GM12864 (cell line): Measurements from ENCODE around the gene ARHGAP5.

Experiments used
- DNase-seq: peaks from one replicate; pipeline ENCODE4 v3.0.0-alpha.2; 2011; ENCODE audit warnings: low read depth
- H3K4me3 ChIP-seq: 2 replicates; pipeline ENCODE4 v1.5.1; 2011; ENCODE audit warnings: mild to moderate bottlenecking, low read depth, low read length, control low read depth
- CTCF ChIP-seq: IDR thresholded peaks from 2 replicates; pipeline ENCODE4 v1.5.1; 2011; ENCODE audit warnings: low read depth, mild to moderate bottlenecking, moderate library complexity, low read length, control low read depth, inconsistent platforms; ENCODE audit errors: missing control alignments

ARHGAP5 gene

GRCh38 chr14:32075672-32076277 is 1.3 kb upstream of the ARHGAP5 start:
- H3K4me3 ChIP-seq, result peak overlapping the region; percentile 91
- TF ChIP-seq CTCF, result no peak
- DNase-seq, result no peak

DNA sequence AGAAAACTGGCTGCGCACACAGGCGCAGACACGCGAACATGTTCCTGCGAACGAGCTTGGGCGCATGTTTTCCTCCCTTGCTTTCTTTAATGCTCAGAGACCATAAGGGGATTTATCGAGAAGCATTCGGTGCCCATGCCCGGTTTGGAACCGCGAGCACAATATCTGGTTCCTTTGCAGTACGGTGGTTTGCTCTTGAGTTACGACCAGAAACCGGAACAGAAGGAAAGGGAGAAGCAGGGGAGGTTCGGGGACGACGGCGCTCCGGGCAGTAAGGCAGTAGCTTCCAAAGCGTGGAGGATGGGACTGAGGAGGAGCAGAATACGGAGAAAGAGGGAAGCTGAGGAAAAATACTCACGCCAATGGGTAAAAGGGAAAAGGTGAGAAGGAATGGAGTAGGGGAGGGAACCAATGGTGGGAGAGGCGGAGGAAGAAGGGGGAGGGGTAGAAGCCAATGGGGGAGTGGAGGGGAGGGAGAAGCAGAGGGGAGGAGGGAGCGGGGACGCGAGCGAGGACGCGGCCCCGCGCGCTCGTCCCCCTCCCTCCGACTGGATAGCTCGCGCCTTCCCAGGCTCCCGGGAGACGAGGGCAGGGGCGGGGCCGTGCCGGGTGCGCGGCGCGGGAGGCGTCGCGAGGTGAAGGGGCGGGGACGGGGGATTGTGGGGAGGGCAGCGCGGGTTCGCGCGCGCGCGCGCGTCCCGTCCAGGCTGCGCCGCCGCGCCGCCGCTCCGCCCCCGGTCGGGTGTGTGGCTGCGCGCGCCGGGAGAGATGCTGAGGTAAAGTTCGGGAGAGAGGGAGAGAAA is 625 bp upstream of the ARHGAP5 start:
- H3K4me3 ChIP-seq, result peak overlapping the region; percentile 91
- TF ChIP-seq CTCF, result no peak
- no peak for DNase-seq

DNA sequence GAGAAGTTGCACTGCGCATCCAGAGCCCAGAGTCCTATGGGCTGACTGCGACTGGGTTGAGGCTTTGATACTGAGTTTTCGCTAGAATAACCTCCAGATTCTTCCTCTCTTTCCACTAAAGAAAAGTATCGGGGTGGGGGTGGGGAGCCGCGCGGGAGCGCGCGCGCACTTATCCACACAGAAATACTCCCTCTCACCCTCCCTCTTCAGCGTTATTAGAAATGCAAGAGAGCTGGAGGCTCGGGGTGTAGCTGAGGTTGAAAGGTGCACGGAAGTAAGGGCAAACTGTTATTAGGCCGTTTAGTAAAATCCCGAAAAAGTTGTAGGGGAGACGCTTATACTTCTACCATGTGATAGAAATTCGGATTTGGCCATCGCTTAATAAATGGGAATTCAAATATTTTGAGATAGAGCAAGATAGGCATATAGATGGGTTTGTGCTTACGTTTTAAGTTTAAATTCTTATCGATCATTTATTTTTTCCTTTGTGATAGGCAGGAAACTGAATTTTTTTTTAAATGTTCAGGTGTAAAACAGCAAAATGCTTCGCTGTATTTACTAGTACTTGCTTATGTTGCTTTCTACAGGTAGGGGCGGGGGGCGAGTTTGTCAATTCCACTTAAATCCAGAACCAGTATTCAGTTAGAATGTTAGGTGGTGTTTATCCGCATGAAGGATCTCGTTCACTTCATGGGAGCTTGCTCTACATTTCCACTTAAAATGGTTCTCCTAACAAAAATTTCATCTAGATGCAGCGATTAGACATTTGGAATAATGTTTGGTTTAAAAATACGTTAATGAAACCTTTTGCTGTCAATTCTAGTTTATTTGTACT is 1.1 kb downstream of the ARHGAP5 start:
- no peak for TF ChIP-seq CTCF
- peak overlapping the region; percentile 91 for H3K4me3 ChIP-seq

DNA sequence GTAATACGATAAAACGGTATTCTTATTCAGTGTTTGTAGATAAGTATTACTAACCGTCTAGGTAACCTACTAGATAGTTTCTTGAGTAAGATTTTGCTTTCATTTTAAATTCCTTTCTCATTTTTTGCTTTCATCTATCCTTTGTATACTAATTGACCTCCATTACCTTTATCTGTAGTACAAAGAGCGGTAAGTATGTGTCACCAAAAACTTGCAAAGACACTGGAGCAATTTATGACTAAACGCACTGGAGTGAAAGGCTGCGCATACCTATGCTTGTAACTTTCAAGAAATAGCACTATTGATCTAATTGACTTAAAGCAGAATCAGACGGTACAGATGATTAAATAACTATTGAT is 1.7 kb downstream of the ARHGAP5 start:
- no peak for DNase-seq
- peak overlapping the region; percentile 91 for H3K4me3 ChIP-seq
- no peak for TF ChIP-seq CTCF

More for the DNA sequence above, 1.1 kb downstream of the ARHGAP5 start:
- no peak for DNase-seq

GRCh38 chr14:32079264-32079663 is 2.2 kb downstream of the ARHGAP5 start:
- TF ChIP-seq CTCF, result no peak
- no peak for DNase-seq
- H3K4me3 ChIP-seq, result no peak overlapping the region; the same call in 1 of the 2 replicates

DNA sequence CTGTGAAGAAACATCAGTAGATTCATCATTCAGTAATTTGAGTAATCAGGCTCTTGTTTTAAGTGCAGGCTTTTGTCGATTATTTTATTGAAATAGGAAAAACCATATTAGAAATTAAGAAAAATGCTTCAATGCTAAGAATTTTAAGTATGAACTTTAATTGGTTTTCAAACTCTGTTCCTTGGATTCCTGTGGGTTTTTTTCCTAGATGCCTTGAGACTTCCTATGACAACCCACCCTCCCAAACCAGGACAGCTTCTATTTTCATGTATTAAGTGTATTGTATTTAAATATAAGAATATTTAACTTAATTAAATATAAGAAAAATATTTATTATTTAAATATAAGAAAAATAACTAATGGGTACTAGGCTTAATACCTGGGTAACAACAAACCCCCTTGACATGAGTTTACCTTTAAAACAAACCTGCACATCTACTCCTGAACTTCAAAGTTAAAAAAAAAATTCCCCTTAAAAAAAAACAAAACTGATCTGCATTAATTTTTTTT is 3.0 kb downstream of the ARHGAP5 start:
- H3K4me3 ChIP-seq, result no peak overlapping the region
- no peak for DNase-seq
- no peak for TF ChIP-seq CTCF
